ENCODE measurements around the gene HCRTR1. TPM values are rescaled to one million over a fixed set of nuclear protein-coding genes. Genes with fewer than 3 reads are reported as not detected.

HCRTR1 gene
- total RNA-seq, 4 donors from 2014 or later = 1.7 TPM; not detected in 3

- TF ChIP-seq CTCF (IDR thresholded peaks at IDR 0.05; ENCODE audit: low read depth) = no peak
These were observed 32.9 kb downstream of the HCRTR1 start for GRCh38 chr1:31650161-31651088.

GRCh38 chr1:31651089-31651420, 33.6 kb downstream of the HCRTR1 start:
- TF ChIP-seq CTCF (IDR thresholded peaks at IDR 0.05; ENCODE audit: low read depth) = no peak

- no peak for TF ChIP-seq CTCF (IDR thresholded peaks at IDR 0.05; ENCODE audit: low read depth)
These were observed 34.3 kb downstream of the HCRTR1 start for GRCh38 chr1:31651766-31652165.

GRCh38 chr1:31652891-31653499, 35.5 kb downstream of the HCRTR1 start:
- TF ChIP-seq CTCF (IDR thresholded peaks at IDR 0.05; ENCODE audit: low read depth) = no peak

GRCh38 chr1:31653717-31654473, 36.4 kb downstream of the HCRTR1 start:
- TF ChIP-seq CTCF (IDR thresholded peaks at IDR 0.05; ENCODE audit: low read depth) = no peak

- TF ChIP-seq CTCF (IDR thresholded peaks at IDR 0.05; ENCODE audit: low read depth) = no peak
These were observed 36.9 kb downstream of the HCRTR1 start for GRCh38 chr1:31654474-31654776.

- no peak for TF ChIP-seq CTCF (IDR thresholded peaks at IDR 0.05; ENCODE audit: low read depth)
These were observed 37.6 kb downstream of the HCRTR1 start for GRCh38 chr1:31655104-31655503.
